ENCODE measurements around the gene LITAF.
"Not testable (repeated sequence)": the region's sequence is repeated elsewhere in the genome, so short reads cannot be mapped to it uniquely, and the experiment has no call there.

LITAF gene

GRCh38 chr16:11581678-11582077, 5.0 kb downstream of the LITAF start:
- H3K36me3 Mint-ChIP-seq (ENCODE audit: low read depth) = peaks cover 55% of the 10 kb centered on the region
- H3K27me3 Mint-ChIP-seq = no peaks in the 10 kb centered on the region
- H3K4me1 Mint-ChIP-seq (ENCODE audit: low read depth) = peaks cover 84% of the 10 kb centered on the region
- no peaks in the 10 kb centered on the region for H3K9me3 Mint-ChIP-seq
- H3K4me3 Mint-ChIP-seq = peak overlapping the region; percentile 72
- peak overlapping the region; percentile 85 for H3K27ac Mint-ChIP-seq

- Mint-ChIP-seq H3K36me3 (ENCODE audit: low read depth) (peaks cover 57% of the 10 kb centered on the region), H3K4me3 (peak overlapping the region; percentile 61), H3K9me3 (no peaks in the 10 kb centered on the region), H3K27ac (peak overlapping the region; percentile 83), H3K4me1 (ENCODE audit: low read depth) (peaks cover 95% of the 10 kb centered on the region), H3K27me3 (no peaks in the 10 kb centered on the region)
Measured at GRCh38 chr16:11580451-11581086, 6.2 kb downstream of the LITAF start.

GRCh38 chr16:11577290-11577660, 9.4 kb downstream of the LITAF start:
- H3K36me3 Mint-ChIP-seq (ENCODE audit: low read depth) = peaks cover 60% of the 10 kb centered on the region
- H3K9me3 Mint-ChIP-seq, H3K27me3 Mint-ChIP-seq, H3K27ac Mint-ChIP-seq, H3K4me3 Mint-ChIP-seq: not testable (repeated sequence)
- peaks cover 97% of the 10 kb centered on the region for H3K4me1 Mint-ChIP-seq (ENCODE audit: low read depth)

GRCh38 chr16:11576427-11577289, 10.1 kb downstream of the LITAF start:
- Mint-ChIP-seq H3K4me3 (peak overlapping the region; percentile 31), H3K36me3 (ENCODE audit: low read depth) (peaks cover 62% of the 10 kb centered on the region), H3K27ac (peak overlapping the region; percentile 9), H3K27me3 (no peaks in the 10 kb centered on the region), H3K9me3 (no peaks in the 10 kb centered on the region), H3K4me1 (ENCODE audit: low read depth) (peaks cover 97% of the 10 kb centered on the region)

DNA sequence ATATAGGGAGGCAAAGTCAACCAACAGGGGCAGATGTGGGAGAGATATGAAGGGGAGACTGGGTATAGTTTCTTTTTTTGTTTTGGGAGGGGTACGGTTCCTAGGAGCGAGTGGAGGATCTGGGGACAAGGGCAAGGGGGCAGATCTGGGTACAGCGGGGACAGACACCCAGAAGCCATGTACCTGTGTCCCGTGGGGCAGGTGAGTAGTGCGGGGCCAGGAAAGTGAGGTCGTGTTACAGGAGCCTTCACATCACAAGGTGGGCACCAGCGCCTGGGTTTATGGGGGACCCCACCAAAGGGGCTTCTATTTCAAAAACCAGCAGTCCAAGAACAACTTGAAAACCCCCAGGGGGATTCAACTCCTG, 11.5 kb downstream of the LITAF start:
- Mint-ChIP-seq H3K9me3 (no peaks in the 10 kb centered on the region), H3K27ac (peak overlapping the region; percentile 94), H3K36me3 (ENCODE audit: low read depth) (peaks cover 54% of the 10 kb centered on the region), H3K4me1 (ENCODE audit: low read depth) (peaks cover 96% of the 10 kb centered on the region), H3K4me3 (peak overlapping the region; percentile 81), H3K27me3 (no peaks in the 10 kb centered on the region)

DNA sequence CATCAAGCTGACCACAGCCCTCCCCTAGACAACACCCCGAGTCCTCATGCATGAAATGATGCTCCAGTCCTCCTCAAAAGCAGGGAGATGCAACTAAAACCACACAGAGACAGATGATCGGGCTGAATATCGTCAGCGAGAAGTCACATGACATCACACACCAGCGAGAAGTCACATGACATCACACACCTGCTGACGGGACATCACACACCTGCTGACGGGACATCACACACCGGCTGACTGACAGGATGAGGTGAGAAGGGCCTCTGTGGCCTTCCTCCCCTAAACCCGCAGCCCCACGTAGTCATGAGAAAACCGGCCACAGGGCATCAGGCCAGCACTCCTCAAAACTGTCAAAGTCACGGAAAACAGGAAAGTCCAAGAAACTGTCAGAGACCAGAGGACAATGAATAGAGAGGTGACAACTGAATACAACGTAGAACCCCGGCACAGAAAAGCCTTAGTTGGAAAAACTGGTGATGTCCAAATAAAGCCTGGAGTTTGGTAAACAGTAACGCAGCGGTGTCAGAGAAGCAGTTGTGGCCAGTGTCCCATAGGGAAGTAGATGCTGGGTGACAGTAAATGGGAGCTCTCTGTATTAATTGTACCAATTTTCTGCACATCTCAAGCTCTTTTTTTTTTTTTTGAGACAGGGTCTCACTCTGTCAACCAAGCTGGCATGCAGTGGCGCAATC, 14.3 kb downstream of the LITAF start:
- Mint-ChIP-seq H3K4me3 (peak overlapping the region; percentile 30), H3K9me3 (no peaks in the 10 kb centered on the region), H3K4me1 (ENCODE audit: low read depth) (peaks cover 85% of the 10 kb centered on the region), H3K36me3 (ENCODE audit: low read depth) (peaks cover 45% of the 10 kb centered on the region), H3K27me3 (no peaks in the 10 kb centered on the region), H3K27ac (peak overlapping the region; percentile 79)

- H3K4me3 Mint-ChIP-seq = no peak overlapping the region
- no peaks in the 10 kb centered on the region for H3K27me3 Mint-ChIP-seq
- peaks cover 48% of the 10 kb centered on the region for H3K36me3 Mint-ChIP-seq (ENCODE audit: low read depth)
- H3K27ac Mint-ChIP-seq = no peak overlapping the region
- peaks cover 80% of the 10 kb centered on the region for H3K4me1 Mint-ChIP-seq (ENCODE audit: low read depth)
- H3K9me3 Mint-ChIP-seq = no peaks in the 10 kb centered on the region
Measured at GRCh38 chr16:11571549-11571948, 15.2 kb downstream of the LITAF start.

DNA sequence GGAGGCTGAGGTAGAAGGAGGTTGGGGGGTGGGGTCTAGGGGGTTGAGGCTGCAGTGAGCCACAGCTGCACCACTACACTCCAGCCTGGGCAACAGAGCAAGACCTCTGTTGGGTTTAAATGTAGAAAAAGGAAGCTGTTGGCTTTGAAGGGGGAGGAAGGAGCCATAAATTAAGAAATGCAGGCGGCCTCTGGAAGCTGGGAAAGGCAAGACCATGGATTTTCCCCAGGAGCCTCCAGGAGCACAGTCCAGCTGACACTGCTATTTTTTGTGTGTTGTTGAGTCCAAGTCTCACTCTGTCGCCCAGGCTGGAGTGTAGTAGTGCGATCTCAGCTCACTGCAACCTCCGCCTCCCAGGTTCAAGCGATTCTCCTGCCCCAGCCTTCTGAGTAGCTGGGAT, 15.9 kb downstream of the LITAF start:
- H3K4me3 Mint-ChIP-seq = no peak overlapping the region
- peaks cover 80% of the 10 kb centered on the region for H3K4me1 Mint-ChIP-seq (ENCODE audit: low read depth)
- H3K27me3 Mint-ChIP-seq = no peaks in the 10 kb centered on the region
- no peaks in the 10 kb centered on the region for H3K9me3 Mint-ChIP-seq
- peaks cover 54% of the 10 kb centered on the region for H3K36me3 Mint-ChIP-seq (ENCODE audit: low read depth)
- H3K27ac Mint-ChIP-seq = no peak overlapping the region

DNA sequence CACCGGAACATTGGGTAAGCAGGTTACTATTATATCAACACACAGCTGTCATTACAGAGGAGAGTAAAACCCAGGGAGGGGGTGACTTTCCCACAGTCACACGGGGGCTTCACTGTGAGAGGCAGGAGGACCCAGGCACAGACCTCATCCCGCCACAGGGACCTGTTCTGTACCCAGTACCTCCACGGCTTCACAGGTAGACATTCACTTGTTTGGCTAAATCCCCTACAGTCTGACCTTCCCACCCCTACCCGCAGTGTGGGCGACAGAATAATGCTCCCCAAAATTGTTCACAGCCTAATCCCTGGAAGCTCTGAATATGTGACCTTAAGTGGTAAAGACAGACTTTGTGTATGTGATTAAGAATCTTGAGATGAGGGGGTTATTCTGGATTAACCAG, 16.5 kb downstream of the LITAF start:
- H3K36me3 Mint-ChIP-seq (ENCODE audit: low read depth) = peaks cover 53% of the 10 kb centered on the region
- H3K27ac Mint-ChIP-seq = no peak overlapping the region
- H3K4me1 Mint-ChIP-seq (ENCODE audit: low read depth) = peaks cover 80% of the 10 kb centered on the region
- no peaks in the 10 kb centered on the region for H3K27me3 Mint-ChIP-seq
- no peaks in the 10 kb centered on the region for H3K9me3 Mint-ChIP-seq
- H3K4me3 Mint-ChIP-seq = no peak overlapping the region

GRCh38 chr16:11566398-11566797, 20.3 kb downstream of the LITAF start:
- Mint-ChIP-seq H3K9me3 (no peaks in the 10 kb centered on the region), H3K27me3 (no peaks in the 10 kb centered on the region), H3K4me3 (no peak overlapping the region), H3K4me1 (ENCODE audit: low read depth) (peaks cover 74% of the 10 kb centered on the region), H3K36me3 (ENCODE audit: low read depth) (peaks cover 40% of the 10 kb centered on the region), H3K27ac (peak overlapping the region; percentile 41)

DNA sequence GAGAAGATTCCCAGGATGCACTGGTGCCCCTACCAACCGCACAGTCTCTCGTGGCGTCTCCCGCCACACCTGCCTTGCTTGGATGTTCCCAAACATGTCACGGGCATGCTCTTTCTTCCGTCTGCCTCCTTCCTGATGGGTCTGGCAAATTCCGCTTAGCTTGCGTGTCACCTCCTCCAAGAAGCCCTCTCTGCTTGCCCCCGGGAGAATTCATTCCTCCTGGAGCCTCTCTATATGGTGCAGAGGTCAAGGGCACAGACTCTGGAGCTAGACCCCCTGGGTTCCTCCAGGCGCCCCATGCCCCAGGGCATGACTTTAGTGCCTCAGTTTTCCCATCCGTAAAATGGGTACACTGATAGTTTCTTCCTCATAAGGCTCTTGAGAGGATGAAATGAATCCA, 21.1 kb downstream of the LITAF start:
- Mint-ChIP-seq H3K27me3 (no peaks in the 10 kb centered on the region), H3K36me3 (ENCODE audit: low read depth) (peaks cover 42% of the 10 kb centered on the region), H3K4me3 (no peak overlapping the region), H3K4me1 (ENCODE audit: low read depth) (peaks cover 75% of the 10 kb centered on the region), H3K9me3 (no peaks in the 10 kb centered on the region), H3K27ac (peak overlapping the region; percentile 67)

DNA sequence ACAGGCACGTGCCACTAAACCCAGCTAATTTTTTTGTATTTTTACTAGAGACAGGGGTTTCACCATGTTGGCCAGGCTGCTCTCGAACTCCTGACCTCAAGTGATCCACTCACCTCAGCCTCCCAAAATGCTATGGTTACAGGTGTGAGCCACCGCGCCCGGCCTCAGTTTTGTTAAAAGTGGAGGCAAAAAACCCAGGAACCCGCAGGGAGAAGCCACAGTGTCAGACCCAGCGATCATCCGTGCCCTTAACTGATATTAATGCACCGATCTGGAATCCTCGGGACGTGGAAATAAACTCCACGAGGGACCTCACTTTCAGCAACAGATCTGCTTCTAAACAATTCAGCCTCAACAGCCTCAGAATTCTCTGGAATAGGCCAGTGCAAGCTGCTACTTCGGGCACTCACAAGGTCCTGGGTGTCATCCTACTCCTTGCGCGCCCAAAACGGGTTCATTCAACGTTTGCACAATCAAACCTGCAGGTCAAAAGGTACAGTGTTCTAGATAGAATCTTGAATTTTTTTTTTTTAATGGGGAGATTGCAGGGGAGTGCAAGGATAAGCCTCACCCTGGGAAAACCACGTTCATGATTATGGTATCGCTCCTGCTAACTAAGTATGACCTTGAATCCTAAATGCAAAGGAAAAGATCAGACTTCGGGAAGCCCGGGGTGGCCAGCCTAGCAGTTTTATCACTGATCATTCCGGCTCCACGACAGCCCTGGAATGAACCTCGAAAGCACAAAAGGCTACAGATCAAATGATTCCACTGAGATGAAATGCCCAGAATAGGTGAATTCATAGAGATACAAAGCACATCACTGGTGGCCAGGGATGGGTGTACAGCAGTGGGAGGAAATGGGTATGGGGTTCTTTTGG, 22.4 kb downstream of the LITAF start:
- Mint-ChIP-seq H3K27me3 (no peaks in the 10 kb centered on the region), H3K27ac (peak overlapping the region; percentile 82), H3K36me3 (ENCODE audit: low read depth) (peaks cover 35% of the 10 kb centered on the region), H3K4me1 (ENCODE audit: low read depth) (peaks cover 75% of the 10 kb centered on the region), H3K9me3 (no peaks in the 10 kb centered on the region), H3K4me3 (no peak overlapping the region)

GRCh38 chr16:11563493-11564040, 23.2 kb downstream of the LITAF start:
- Mint-ChIP-seq H3K36me3 (ENCODE audit: low read depth) (peaks cover 41% of the 10 kb centered on the region), H3K9me3 (no peaks in the 10 kb centered on the region), H3K4me1 (ENCODE audit: low read depth) (peaks cover 82% of the 10 kb centered on the region), H3K27me3 (no peaks in the 10 kb centered on the region), H3K27ac (peak overlapping the region; percentile 82), H3K4me3 (peak overlapping the region; percentile 44)

DNA sequence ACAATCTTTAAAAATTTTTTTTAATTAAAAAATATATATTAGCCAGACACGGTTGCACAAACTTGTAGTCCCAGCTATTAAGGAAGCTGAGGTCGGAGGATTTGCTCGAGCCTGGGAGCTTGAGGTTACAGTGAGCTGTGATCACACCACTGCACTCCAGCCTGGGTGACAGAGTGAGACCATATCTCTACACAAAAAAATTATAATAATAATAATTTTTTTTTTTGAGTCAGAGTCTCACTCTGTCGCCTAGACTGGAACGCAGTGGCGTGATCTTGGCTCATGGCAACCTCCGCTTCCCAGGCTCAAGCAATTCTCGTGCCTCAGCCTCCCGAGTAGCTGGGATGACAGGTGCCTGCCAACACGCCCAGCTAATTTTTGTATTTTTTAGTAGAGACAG, 23.8 kb downstream of the LITAF start:
- peaks cover 39% of the 10 kb centered on the region for H3K36me3 Mint-ChIP-seq (ENCODE audit: low read depth)
- H3K9me3 Mint-ChIP-seq = no peaks in the 10 kb centered on the region
- peaks cover 81% of the 10 kb centered on the region for H3K4me1 Mint-ChIP-seq (ENCODE audit: low read depth)
- no peak overlapping the region for H3K4me3 Mint-ChIP-seq
- peak overlapping the region; percentile 82 for H3K27ac Mint-ChIP-seq
- H3K27me3 Mint-ChIP-seq = no peaks in the 10 kb centered on the region
